Osteocyte (in vitro differentiated cells): ENCODE data around the gene GOLGA8B. TPM values are rescaled to one million over a fixed set of nuclear protein-coding genes. Genes with fewer than 3 reads are reported as not detected.
"Not testable (repeated sequence)": the region's sequence is repeated elsewhere in the genome, so short reads cannot be mapped to it uniquely, and the experiment has no call there.

Experiments used
- DNase-seq: peaks from one replicate; pipeline ENCODE4 v3.0.0; 2021; ENCODE audit warnings: mixed read lengths; ENCODE audit not compliant: unreplicated experiment; ENCODE audit errors: extremely low spot score
- H3K27ac Mint-ChIP-seq: one replicate; pipeline ENCODE4 v1.8.0; 2021; ENCODE audit warnings: mild to moderate bottlenecking, mixed read lengths; ENCODE audit not compliant: unreplicated experiment
- H3K27me3 Mint-ChIP-seq: one replicate; pipeline ENCODE4 v1.8.0; 2021; ENCODE audit warnings: mixed read lengths; ENCODE audit not compliant: unreplicated experiment
- H3K36me3 Mint-ChIP-seq: one replicate; pipeline ENCODE4 v1.8.0; 2021; ENCODE audit warnings: mixed read lengths; ENCODE audit not compliant: unreplicated experiment
- H3K4me1 Mint-ChIP-seq: one replicate; pipeline ENCODE4 v1.8.0; 2021; ENCODE audit warnings: mixed read lengths; ENCODE audit not compliant: unreplicated experiment
- H3K4me3 Mint-ChIP-seq: one replicate; pipeline ENCODE4 v1.8.0; 2021; ENCODE audit warnings: mild to moderate bottlenecking, moderate library complexity, mixed read lengths; ENCODE audit not compliant: unreplicated experiment
- H3K9me3 Mint-ChIP-seq: one replicate; pipeline ENCODE4 v1.8.0; 2021; ENCODE audit warnings: mixed read lengths; ENCODE audit not compliant: unreplicated experiment
- total RNA-seq: library from RNA; stranded (reverse); gene quantifications from 2 replicates; pipeline ENCODE4 v1.2.1, GENCODE V29; 2021
- TF ChIP-seq, protein P1 (sequence below): fragments of 200-600 bp; sonication (generic); IDR thresholded peaks from 2 replicates; pipeline ENCODE4 v1.5.0; 2021; ENCODE audit warnings: antibody characterized with exemption, mild to moderate bottlenecking, moderate library complexity

GOLGA8B gene
- total RNA-seq, 1 donor from 2014 or later: 69.6 TPM

DNA sequence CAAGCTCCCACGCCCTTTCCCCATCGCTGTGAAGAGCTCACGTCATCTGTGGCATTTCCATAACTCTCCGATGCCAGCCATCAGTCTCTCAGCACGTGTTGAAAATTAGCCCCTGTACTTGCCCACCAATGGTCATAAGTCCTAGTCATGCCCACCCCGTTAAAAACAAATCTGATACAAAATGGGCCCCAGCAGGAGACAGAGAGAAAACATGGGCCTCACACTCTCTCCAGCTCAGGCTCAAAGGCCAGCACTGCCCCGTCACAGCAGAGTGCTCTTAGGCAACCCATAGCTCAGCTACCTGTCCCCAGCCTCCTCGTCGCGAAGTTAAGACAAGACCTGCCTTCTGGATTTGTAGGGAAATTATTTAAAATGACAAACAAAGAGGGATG, 5.2 kb downstream of the GOLGA8B start:
- H3K36me3 Mint-ChIP-seq: no peaks in the 10 kb centered on the region
- no peak overlapping the region for H3K4me3 Mint-ChIP-seq
- H3K4me1 Mint-ChIP-seq: peaks cover 15% of the 10 kb centered on the region
- DNase-seq: no peak
- H3K9me3 Mint-ChIP-seq: no peaks in the 10 kb centered on the region
- no peaks in the 10 kb centered on the region for H3K27me3 Mint-ChIP-seq
- no peak overlapping the region for H3K27ac Mint-ChIP-seq
- TF ChIP-seq, protein P1, sequence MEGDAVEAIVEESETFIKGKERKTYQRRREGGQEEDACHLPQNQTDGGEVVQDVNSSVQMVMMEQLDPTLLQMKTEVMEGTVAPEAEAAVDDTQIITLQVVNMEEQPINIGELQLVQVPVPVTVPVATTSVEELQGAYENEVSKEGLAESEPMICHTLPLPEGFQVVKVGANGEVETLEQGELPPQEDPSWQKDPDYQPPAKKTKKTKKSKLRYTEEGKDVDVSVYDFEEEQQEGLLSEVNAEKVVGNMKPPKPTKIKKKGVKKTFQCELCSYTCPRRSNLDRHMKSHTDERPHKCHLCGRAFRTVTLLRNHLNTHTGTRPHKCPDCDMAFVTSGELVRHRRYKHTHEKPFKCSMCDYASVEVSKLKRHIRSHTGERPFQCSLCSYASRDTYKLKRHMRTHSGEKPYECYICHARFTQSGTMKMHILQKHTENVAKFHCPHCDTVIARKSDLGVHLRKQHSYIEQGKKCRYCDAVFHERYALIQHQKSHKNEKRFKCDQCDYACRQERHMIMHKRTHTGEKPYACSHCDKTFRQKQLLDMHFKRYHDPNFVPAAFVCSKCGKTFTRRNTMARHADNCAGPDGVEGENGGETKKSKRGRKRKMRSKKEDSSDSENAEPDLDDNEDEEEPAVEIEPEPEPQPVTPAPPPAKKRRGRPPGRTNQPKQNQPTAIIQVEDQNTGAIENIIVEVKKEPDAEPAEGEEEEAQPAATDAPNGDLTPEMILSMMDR: no peak

DNA sequence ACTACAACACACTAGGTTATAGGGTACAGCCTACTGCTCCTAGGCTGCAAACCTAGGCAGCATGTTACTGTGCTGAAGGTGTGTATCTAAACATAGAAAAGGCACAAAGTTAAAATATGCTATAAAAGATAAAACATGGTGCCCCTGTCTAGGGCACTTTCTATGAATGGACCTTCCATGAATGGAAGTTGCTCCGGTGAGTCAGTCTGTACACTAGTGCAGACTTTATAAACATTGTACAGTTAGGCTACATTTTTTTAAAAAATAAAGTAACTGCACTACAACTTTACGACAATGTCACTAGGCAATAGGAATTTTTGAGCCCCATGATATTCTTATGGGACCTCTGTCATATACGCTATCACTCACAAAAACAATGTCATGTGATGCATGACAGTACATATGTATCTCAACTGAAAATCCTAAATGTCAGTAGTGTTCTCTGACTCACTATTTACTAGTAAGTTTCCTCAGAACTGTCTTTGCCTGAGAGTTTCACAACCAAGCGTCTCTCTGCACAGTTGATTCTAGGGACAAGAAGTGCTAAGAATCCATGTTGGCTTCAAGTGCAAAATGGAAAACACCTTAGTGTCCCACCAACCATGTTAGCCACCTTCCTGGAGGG, 5.7 kb downstream of the GOLGA8B start:
- peaks cover 15% of the 10 kb centered on the region for H3K4me1 Mint-ChIP-seq
- not testable (repeated sequence) for H3K4me3 Mint-ChIP-seq, H3K27me3 Mint-ChIP-seq, H3K27ac Mint-ChIP-seq, DNase-seq, H3K36me3 Mint-ChIP-seq, H3K9me3 Mint-ChIP-seq

DNA sequence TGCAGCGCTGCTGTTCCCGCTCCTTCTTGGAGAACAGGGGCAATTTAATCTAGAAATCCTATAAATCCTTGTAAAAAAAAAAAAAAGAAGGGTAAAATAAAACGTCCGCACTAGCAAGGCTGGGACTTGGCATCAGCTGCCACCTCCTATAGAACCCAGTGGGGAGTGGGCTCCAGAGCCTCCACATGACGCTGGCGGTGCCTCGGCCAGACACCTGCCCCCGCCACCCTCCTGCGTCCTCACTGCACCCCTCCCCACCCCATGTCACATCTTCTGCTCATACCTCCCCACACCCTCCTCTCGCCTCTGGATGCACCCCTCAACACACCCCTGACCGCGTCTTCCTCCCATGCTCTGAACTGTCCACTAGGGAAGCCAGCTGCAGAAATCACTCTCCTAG, 8.4 kb downstream of the GOLGA8B start:
- not testable (repeated sequence) for H3K27ac Mint-ChIP-seq, H3K36me3 Mint-ChIP-seq, H3K27me3 Mint-ChIP-seq, DNase-seq, H3K4me3 Mint-ChIP-seq, H3K9me3 Mint-ChIP-seq, H3K4me1 Mint-ChIP-seq

DNA sequence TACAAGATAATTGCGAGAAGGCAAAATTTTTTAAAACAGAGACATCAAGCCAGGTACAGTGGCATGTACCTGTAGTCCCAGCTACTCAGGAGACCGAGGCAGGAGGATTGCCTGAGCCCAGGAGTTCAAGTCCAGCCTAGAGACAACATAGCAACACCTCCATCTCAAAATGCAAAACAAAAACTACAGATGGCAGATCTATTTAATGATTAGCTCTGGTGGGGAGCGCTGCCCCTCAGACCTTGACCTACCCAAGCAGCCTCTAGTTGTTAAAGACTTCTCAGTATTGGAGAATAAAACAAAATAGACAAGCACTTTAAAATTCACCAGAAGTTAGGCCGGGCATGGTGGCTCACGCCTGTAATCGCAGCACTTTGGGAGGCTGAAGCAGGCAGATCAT, 10.5 kb downstream of the GOLGA8B start:
- H3K4me3 Mint-ChIP-seq, H3K9me3 Mint-ChIP-seq, H3K36me3 Mint-ChIP-seq, H3K4me1 Mint-ChIP-seq, H3K27ac Mint-ChIP-seq, H3K27me3 Mint-ChIP-seq, DNase-seq: not testable (repeated sequence)

DNA sequence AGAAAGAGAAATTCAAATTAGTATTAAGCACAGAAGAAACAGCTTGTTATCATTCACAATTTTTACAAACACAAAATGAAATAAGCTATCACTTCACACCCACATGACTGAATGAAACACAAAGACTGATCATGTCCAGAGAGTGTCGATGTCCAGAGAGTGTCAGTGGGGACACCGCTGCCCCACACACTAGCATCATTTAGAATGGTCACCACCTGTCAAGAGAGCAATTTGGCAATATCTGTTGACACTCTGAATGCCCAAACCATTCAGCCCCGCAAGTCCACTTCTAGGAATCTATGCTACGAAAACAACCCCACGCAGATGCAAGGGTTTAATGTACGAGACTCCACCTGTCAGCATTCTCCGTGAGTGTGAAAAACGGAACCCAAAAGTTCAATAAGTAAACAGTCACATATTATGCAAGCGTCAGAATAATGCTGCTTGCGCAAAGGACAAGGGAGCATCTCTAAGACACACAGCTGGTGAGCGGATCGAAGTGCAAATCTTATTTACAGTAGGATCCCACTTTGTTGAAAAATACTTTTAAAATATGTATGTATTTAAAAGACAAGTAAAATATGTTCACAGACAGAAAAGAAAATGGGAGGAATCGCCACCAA, 11.3 kb downstream of the GOLGA8B start:
- H3K9me3 Mint-ChIP-seq, H3K27me3 Mint-ChIP-seq, H3K27ac Mint-ChIP-seq, H3K4me3 Mint-ChIP-seq, H3K4me1 Mint-ChIP-seq, DNase-seq, H3K36me3 Mint-ChIP-seq: not testable (repeated sequence)

DNA sequence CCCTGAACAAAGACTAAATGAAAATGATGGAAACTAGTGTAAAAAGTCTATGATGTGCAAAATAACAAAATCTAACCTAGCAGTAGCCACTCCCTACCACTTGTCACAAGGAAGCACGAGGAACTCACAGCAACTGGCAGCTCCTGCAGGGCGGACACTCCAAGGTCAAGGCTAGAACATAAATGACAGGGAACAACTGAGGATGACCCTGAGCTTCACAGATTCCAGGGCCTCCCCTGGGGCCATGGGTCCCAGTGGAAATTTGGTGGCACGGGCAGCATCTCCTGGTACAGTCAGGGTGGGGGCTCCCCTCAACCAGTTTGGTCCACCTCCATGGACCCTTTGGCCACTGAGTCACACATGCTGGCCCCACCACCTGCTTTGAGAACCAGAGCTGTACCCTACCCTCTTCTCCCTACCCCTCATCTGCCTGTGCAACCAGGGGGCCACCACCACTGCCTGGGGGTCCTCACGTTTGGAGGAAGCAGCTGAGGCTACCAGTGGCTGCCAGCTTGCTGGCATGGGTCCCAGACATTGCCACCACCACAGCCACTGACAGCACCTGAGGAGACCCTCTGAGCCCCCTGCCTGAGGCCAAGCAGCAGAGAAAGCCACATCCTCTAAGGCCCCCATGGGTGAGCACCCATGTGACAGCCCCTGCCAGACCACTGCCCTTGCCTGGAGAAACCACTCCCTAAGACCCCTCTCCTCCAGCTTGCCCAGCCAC, 13.6 kb downstream of the GOLGA8B start:
- not testable (repeated sequence) for H3K27me3 Mint-ChIP-seq, H3K36me3 Mint-ChIP-seq, DNase-seq, H3K27ac Mint-ChIP-seq, H3K4me3 Mint-ChIP-seq, H3K4me1 Mint-ChIP-seq, H3K9me3 Mint-ChIP-seq

DNA sequence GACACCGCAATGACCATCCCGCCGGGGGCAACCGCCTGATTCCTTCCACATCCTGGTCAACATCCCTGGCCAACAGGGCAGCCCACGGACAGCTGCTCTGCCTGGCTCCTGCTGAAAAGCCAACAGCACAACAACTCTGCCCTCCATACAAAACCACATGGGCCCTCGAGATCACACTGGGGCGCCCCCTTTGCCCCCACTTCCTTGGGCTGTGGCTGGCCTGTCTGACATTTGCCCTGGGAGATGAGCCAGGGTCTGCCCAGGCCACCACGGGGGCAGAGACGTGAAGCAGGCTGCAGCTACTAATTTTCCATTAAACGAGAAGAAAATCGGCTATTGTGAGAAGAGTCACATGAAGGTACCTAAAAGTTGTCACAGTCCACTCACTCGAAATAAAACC, 16.3 kb downstream of the GOLGA8B start:
- not testable (repeated sequence) for H3K36me3 Mint-ChIP-seq, DNase-seq, H3K4me3 Mint-ChIP-seq, H3K27me3 Mint-ChIP-seq, H3K9me3 Mint-ChIP-seq, H3K27ac Mint-ChIP-seq, H3K4me1 Mint-ChIP-seq

DNA sequence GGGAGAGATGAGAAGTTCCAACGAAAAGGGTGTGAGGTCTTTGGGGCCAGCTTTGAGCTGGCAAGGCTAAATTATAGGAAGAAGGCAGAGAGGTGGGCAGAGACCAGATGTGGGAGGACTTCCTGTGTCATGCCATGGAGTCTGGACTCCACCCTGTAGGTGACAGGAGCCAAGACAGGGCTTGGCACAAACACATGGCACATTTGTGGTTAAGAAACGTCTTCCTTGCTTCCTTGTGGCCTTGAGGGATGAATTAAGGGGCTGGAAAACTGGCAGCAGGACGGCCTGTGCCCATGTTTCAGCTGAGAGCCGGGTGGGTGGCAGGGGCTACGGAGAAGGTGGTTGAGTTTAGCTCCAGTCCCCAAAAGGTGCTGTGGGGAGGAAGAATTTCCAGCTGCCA, 18.7 kb downstream of the GOLGA8B start:
- not testable (repeated sequence) for H3K4me3 Mint-ChIP-seq, H3K27me3 Mint-ChIP-seq, H3K36me3 Mint-ChIP-seq, H3K27ac Mint-ChIP-seq, H3K4me1 Mint-ChIP-seq, H3K9me3 Mint-ChIP-seq, DNase-seq

DNA sequence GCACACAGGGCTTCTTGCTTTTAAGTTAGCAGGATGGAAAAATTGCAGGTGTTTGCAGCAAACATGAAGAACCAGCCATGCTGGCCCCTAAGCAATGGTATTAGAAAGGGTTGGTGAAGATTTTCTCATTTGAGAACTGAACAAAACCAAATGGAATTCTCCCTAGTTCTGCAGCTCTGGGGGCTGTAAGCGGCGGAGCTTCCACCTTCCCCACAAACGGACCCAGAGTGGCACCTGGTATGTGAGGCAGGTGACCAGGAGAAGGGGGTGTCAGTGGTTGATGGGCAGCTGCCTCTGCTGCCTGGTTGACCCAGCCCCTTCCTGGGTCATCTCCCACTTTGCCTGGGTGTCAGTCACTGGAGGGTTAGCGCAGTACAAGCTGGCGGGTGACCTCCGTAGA, 22.6 kb downstream of the GOLGA8B start:
- not testable (repeated sequence) for H3K4me1 Mint-ChIP-seq, DNase-seq, H3K27me3 Mint-ChIP-seq, H3K27ac Mint-ChIP-seq, H3K36me3 Mint-ChIP-seq, H3K9me3 Mint-ChIP-seq, H3K4me3 Mint-ChIP-seq

DNA sequence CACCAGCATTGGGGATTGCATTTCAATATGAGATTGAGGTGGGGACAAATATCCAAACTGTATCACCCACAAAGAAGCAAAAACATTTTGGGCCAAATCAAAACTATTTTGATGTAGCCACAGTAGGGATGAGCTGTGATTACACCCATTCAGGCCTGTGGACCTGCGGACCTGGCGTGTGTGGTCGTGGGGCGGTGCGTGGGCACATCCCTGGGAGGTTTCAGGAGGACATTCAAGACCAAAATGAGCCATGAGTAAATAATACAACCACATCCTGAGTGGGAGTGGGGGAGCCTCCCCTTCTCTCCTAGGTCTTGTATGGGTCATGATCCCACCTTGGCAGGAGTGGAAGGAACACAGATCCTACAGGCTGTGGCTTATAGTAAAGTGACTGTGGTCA, 23.7 kb downstream of the GOLGA8B start:
- not testable (repeated sequence) for H3K9me3 Mint-ChIP-seq, H3K4me1 Mint-ChIP-seq, H3K27me3 Mint-ChIP-seq, DNase-seq, H3K36me3 Mint-ChIP-seq, H3K27ac Mint-ChIP-seq, H3K4me3 Mint-ChIP-seq

DNA sequence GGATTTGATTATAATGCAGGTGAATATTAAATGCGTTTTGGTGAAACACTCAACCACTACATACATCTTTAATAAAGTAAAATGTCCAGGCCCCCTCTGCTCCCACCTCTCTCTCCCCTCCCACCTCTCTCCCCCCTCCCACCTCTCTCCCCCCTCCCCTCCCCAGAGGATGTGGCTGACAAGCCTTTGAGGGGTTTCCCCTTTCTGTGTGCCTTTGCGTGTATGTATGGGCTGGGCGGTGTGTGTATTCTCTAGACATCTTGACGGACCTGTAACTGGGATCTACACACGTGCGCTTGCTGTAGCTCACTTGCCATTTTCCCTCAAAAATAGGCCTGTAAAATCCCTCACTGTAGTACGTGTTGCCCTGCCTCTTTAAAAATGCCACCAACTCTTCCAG, 28.3 kb downstream of the GOLGA8B start:
- H3K4me1 Mint-ChIP-seq, H3K27me3 Mint-ChIP-seq, H3K9me3 Mint-ChIP-seq, DNase-seq, H3K27ac Mint-ChIP-seq, H3K36me3 Mint-ChIP-seq, H3K4me3 Mint-ChIP-seq: not testable (repeated sequence)
